Measurements from ENCODE around the gene ALK.

DNA sequence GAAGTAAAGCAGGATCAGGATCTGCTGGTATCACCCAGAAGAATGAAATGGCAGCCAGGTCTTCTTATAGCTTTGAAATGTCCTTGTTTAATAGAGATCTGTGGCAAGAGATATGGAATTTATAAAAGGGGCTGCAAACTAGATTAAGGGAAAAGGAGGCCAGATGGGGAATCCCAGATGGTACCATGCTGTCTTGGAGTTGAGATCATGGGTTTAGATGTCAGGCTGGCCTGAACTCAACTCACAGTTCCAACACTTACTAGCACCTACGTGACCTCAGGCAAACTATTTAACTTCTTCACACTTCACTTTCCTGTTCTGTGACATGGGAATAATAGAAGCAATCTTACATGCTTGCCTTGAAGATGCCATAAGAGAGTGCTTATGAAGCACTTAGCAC is 188.2 kb downstream of the ALK start:
- no peak for TF ChIP-seq CTCF (IDR thresholded peaks at IDR 0.05)
- TF ChIP-seq POLR2A (IDR thresholded peaks at IDR 0.05): no peak
